ENCODE results near the gene AKT3. TPM values are rescaled to one million over a fixed set of nuclear protein-coding genes. Genes with fewer than 3 reads are reported as not detected.
A peak's percentile ranks its signal among the peaks of the same experiment; 100 is the strongest.

The AKT3 gene
- total and polyA plus RNA-seq, 2 of the 8 experiments (the other 6 are each of a cell fraction or from before 2014, with no cell fraction given): 6.0 to 36.4 TPM

DNA sequence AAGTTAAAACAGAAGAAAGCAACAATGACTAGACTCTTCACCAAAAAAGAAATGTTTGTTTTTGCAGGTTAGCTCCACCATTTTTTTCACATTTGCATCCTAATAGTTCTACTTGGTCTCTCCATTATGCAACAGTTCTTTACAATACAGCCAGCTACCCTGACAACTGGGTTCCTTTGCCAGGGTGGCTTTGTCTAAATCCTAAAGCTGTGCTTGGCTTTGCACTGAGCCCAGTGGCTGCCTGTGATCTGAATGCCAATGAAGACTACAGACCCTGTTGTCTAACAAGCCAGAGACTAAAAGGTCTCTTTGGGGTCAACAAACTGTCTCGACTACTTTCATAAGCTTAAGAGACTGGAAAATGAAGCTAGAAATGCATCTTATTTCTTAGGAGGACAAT lies 112.0 kb downstream of the AKT3 start:
- Histone ChIP-seq H4K8ac (ENCODE audit: extremely low read depth, insufficient read depth, low read length) (no peak overlapping the region), H2BK15ac (ENCODE audit: low read length) (no peak overlapping the region), H3K9me3 (ENCODE audit: insufficient read depth in 2 of 2, low read depth in 1 of 2, low read length in 1 of 2) (no peaks in the 10 kb centered on the region), H3K4ac (replicated peaks; ENCODE audit: insufficient read length, low read depth, low read length) (no peak overlapping the region), H3K27me3 (replicated peaks in 1 of 4; ENCODE audit: control insufficient read depth in 3 of 4, extremely low read depth in 1 of 4, insufficient read depth in 3 of 4, low read length in 3 of 4) (no peaks in the 10 kb centered on the region), H3K4me2 (ENCODE audit: insufficient read depth in 1 of 2, low read depth in 2 of 2, low read length in 2 of 2) (peak overlapping the region; percentile 9 to 48; a peak in 3 of 4 replicates), H3K27ac (ENCODE audit: low read depth, low read length) (no peak overlapping the region), H4K91ac (replicated peaks; ENCODE audit: insufficient read length, low read length) (no peak overlapping the region), H3K4me1 (replicated peaks in 1 of 4; ENCODE audit: control insufficient read depth in 3 of 4, insufficient read depth in 4 of 4, low read length in 3 of 4) (peaks cover 3 to 22% (median 15%) of the 10 kb centered on the region in 4 experiments; a peak in 6 of 7 replicates), H2AFZ (ENCODE audit: low read length) (no peak overlapping the region), H3K4me3 (ENCODE audit: extremely low read depth in 1 of 4, insufficient read depth in 2 of 4, low read depth in 3 of 4, low read length in 4 of 4) (peak overlapping the region in 1 of 4 experiments; percentile 14; a peak in 1 of 8 replicates), H3K18ac (ENCODE audit: extremely low read depth, low read length) (no peak overlapping the region), H3K56ac (replicated peaks; ENCODE audit: insufficient read length, low read depth, low read length) (no peak overlapping the region), H2BK12ac (ENCODE audit: low read depth, low read length) (no peak overlapping the region), H3K79me2 (ENCODE audit: control insufficient read depth in 1 of 2, insufficient read depth in 2 of 2, low read length in 2 of 2) (no peaks in the 10 kb centered on the region), H3K79me1 (ENCODE audit: low read depth, low read length) (no peaks in the 10 kb centered on the region), H4K5ac (ENCODE audit: insufficient read length, low read depth, low read length) (no peak overlapping the region), H3K9ac (replicated peaks in 1 of 4; ENCODE audit: extremely low read depth in 1 of 4, low read depth in 3 of 4, low read length in 3 of 4) (no peak overlapping the region), H3K23ac (ENCODE audit: insufficient read length) (no peak overlapping the region), H2BK5ac (ENCODE audit: low read depth, low read length) (0 out of 2 replicates have a peak overlapping the region, but pooled peaks have one; percentile 55), H3K23me2 (ENCODE audit: low read depth, low read length) (no peaks in the 10 kb centered on the region), H3K36me3 (ENCODE audit: control insufficient read depth in 2 of 4, insufficient read depth in 4 of 4, low read length in 3 of 4) (peaks cover 0 to 3% (median 0%) of the 10 kb centered on the region in 4 experiments; a peak in 1 of 8 replicates), H3K14ac (ENCODE audit: insufficient read length) (no peak overlapping the region), H2BK20ac (ENCODE audit: low read length) (no peak overlapping the region), H2BK120ac (replicated peaks; ENCODE audit: low read depth, low read length) (no peak overlapping the region), H4K20me1 (replicated peaks in 1 of 2; ENCODE audit: control insufficient read depth in 1 of 2, insufficient read depth in 2 of 2, low read length in 2 of 2) (no peaks in the 10 kb centered on the region), H2AK5ac (ENCODE audit: low read depth, low read length) (no peak overlapping the region)
- no peak for DNase-seq (ENCODE audit: low read depth in 1 of 2, low spot score in 2 of 2)
- POLR2A ChIA-PET (ENCODE audit: partially characterized antibody): interaction anchor here (1.0 kb wide), 1 partner anchor 280 kb away, joined by 3 read pairs; no protein-coding TSS in a partner anchor
- 44% methylated on average over 1 of the region's 1 CpG; no CpG with 5 or more reads in 1 of the 2 experiments for WGBS, 2 experiments (ENCODE audit: extremely low coverage in 1 of 2, insufficient coverage in 1 of 2, insufficient read length in 1 of 2, insufficient replicate concordance in 2 of 2, low coverage in 1 of 2, low lambda C conversion rate in 2 of 2, missing lambda C conversion rate in 1 of 2)
- CTCF ChIA-PET (ENCODE audit: partially characterized antibody): interaction anchor here (0.7 to 1.2 kb wide), 3 partner anchors 10 to 262 kb away, joined by 3 to 4 read pairs (median 3); no protein-coding TSS in a partner anchor
- FAIRE-seq: peak; percentile 69
- TF ChIP-seq ZNF274 (IDR thresholded peaks at IDR 0.05; ENCODE audit: borderline replicate concordance, extremely low read depth, low read length) (no peak), POU5F1 (IDR thresholded peaks at IDR 0.05; ENCODE audit: low read depth, low read length) (no peak)

Data from H1 (cell line).